ENCODE measurements around the gene CLDN14.

DNA sequence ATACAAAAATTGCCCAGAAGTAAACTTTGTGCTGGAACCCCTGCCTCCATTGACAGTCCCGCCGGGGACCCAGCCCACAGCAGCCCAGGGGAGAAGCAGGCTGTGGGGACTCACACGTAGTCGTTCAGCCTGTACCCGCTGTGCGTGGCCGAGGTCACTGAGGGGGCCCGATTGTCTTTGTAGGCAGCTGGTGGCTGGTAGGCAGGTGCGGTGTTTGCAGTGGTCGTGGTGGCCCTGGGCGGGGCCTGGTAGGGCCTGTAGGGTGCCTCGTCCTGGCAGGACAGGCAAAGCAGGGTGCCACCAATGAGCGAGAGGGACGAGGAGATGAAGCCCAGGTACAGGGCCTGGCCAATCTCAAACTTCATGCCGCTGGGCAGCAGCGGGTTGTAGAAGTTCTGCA, 19.1 kb downstream of the CLDN14 start:
- TF ChIP-seq, protein P1, sequence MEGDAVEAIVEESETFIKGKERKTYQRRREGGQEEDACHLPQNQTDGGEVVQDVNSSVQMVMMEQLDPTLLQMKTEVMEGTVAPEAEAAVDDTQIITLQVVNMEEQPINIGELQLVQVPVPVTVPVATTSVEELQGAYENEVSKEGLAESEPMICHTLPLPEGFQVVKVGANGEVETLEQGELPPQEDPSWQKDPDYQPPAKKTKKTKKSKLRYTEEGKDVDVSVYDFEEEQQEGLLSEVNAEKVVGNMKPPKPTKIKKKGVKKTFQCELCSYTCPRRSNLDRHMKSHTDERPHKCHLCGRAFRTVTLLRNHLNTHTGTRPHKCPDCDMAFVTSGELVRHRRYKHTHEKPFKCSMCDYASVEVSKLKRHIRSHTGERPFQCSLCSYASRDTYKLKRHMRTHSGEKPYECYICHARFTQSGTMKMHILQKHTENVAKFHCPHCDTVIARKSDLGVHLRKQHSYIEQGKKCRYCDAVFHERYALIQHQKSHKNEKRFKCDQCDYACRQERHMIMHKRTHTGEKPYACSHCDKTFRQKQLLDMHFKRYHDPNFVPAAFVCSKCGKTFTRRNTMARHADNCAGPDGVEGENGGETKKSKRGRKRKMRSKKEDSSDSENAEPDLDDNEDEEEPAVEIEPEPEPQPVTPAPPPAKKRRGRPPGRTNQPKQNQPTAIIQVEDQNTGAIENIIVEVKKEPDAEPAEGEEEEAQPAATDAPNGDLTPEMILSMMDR (IDR thresholded peaks at IDR 0.05): no peak
- TF ChIP-seq POLR2A (IDR thresholded peaks at IDR 0.05) (no peak), POLR2AphosphoS5 (IDR thresholded peaks at IDR 0.05) (no peak)
